Subcutaneous adipose tissue (tissue), 4 donors: ENCODE data around the gene EEPD1. TPM values are rescaled to one million over a fixed set of nuclear protein-coding genes. Genes with fewer than 3 reads are reported as not detected.

Experiments used
- total RNA-seq, 4 donors: library from RNA; depleted of rRNA; stranded (reverse); fragments of >200 nt; gene quantifications; one replicate each; pipeline ENCODE4 v1.1.0, GENCODE V29; 2016
- TF ChIP-seq, protein P1 (sequence below): fragments of 450-650 bp; IDR thresholded peaks from one replicate; pipeline ENCODE4 v1.5.1; 2016; ENCODE audit warnings: low read depth, mild to moderate bottlenecking, control low read depth, antibody characterized with exemption, moderate library complexity

EEPD1 gene
- total RNA-seq, 4 donors from 2014 or later: 22.2 to 57.3 (median 23.8) TPM

DNA sequence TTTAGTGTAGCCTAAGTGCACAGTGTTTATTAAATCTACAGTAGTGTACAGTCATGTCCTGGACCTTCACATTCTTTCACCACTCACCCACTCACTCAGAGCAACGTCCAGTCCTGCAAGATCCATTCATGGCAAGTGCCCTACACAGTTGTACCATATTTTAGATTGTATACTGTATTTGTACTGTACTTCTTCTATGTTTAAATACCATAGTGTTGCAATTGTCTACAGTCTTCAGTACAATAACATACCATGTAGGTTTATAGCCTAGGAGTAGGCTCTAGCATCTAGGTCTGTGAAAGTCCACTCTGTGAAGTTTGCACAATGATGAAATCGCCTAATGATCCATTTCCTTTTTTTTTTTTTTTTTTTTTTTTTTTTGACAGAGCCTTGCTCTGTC, 12.0 kb downstream of the EEPD1 start:
- TF ChIP-seq, protein P1, sequence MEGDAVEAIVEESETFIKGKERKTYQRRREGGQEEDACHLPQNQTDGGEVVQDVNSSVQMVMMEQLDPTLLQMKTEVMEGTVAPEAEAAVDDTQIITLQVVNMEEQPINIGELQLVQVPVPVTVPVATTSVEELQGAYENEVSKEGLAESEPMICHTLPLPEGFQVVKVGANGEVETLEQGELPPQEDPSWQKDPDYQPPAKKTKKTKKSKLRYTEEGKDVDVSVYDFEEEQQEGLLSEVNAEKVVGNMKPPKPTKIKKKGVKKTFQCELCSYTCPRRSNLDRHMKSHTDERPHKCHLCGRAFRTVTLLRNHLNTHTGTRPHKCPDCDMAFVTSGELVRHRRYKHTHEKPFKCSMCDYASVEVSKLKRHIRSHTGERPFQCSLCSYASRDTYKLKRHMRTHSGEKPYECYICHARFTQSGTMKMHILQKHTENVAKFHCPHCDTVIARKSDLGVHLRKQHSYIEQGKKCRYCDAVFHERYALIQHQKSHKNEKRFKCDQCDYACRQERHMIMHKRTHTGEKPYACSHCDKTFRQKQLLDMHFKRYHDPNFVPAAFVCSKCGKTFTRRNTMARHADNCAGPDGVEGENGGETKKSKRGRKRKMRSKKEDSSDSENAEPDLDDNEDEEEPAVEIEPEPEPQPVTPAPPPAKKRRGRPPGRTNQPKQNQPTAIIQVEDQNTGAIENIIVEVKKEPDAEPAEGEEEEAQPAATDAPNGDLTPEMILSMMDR: no peak

DNA sequence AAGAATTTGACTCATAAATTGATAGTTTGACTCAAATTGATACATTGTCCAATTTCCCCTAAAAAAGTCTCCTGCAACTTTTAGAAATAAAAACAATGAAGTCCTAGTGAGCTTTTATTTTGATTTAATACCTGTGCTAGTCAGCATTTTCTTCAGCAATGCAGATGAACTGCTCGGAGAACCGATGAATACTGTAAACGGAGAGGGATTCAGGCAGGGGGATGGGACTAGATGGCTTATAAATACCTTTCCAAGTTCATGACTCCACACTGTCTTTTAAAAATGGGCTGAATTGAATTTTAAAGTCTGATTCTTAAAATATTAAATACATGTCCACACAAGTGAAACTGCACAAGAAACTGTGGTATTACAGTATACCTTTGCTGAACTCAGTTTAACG, 12.7 kb downstream of the EEPD1 start:
- TF ChIP-seq, protein P1: no peak

DNA sequence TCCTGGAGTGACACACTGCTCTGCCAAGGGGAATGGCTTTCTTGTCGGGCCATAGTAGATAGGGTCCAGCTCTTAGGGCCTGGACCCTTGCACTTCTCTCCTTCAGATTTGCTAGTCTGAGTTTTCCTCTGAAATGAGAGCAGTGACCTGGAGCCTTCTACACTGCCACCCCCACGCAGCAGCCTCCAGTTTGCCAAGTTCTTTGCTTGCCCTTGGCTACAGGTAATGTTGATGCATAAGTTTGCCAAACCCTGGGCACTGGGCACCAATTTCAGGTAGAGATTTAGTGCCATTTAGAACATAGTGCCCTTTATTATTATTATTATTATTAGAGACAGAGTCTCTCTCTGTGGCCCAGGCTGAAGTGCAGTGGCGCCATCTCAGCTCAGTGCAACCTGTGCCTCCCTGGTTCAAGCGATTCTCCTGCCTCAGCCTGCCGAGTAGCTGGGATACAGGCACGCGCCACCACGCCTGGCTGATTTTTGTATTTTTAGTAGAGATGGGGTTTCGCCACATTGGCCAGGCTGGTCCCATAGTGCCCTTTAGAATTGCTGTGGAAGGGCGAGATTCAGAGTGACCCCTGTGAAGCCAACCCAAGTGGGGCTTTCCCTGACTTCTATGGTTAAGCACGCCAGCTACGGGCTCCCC, 14.5 kb downstream of the EEPD1 start:
- TF ChIP-seq, protein P1: no peak

DNA sequence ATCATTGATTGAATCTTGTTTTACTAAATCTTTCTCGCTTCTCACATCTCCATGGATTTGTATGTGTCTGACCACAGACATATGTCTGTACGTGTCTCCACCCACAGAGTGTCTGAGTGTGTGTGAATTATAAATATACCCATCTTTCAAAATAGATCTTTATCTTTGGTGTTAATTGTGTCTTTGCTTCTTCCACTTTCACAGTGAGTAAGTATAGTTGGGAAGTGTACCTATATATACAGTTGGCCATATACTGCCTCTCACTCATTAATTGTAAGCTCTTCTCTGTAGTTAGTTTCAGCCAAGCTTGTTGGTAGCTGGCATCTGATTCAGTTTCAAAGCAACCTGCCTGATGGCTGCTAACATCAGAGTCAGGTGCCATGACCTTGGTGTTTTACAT, 18.4 kb downstream of the EEPD1 start:
- TF ChIP-seq, protein P1: no peak

DNA sequence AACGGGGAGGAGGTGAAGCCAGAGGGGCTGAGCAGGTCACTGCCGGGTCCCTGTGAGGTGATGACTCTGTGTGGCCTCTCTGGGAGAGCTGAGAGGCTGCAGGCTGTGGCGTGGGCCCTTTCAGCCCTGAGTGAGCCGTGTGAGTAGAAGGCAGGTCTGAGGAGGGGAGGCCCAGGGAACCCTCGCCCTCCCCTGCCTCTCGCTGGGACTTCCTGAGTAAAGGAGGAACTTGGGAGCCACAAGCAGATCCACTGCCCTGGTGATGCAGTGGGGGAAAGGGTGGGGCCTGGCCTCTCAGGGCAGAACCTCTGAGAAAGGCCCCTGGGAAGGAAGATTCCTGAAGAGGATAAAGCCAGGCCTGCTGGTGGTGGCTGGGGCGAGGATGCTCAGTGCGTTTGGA, 22.8 kb downstream of the EEPD1 start:
- TF ChIP-seq, protein P1: no peak

DNA sequence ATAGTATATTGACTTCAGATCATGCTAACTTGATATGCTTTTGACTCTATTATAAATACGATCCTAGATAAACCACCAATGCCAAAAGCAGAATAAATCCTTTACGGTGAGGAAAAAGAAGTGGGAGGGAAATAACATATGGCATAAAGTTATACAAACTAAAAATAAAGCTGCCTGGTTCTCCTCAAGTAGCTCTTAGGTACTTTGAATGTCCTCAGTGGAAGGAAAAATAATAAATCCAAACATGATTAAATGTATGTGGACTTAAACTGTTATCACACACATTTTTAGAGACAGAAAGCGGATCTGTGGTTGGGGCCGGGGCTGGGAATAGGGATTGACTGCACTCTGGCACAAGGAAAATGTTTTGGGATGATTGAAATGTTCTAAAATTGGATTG, 23.6 kb downstream of the EEPD1 start:
- TF ChIP-seq, protein P1: no peak

DNA sequence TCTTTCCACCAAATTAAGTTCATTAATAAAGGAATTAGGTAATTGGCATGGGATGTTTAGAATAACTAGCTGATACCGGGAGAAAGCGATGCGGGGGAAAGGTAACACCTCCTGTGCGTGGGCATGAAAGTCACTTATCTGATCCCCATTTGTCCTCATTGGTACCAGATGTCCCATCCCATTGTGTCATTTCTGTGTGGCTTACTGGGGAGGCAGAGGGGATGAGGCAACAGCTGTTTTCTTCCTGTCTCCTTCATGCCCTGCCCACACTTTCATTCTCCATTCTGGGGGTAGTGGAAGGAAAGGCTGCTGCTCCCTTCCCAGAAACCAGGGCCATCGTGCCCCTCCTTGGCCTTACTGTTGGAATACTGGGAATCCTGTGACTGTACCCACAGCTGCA, 27.1 kb downstream of the EEPD1 start:
- TF ChIP-seq, protein P1: no peak
